Measurements from ENCODE around the gene PCBP3.
"Not testable (repeated sequence)": the region's sequence is repeated elsewhere in the genome, so short reads cannot be mapped to it uniquely, and the experiment has no call there.

PCBP3 gene

GRCh38 chr21:45655124-45655523, 11.6 kb downstream of the PCBP3 start:
- Mint-ChIP-seq H3K9me3 (no peaks in the 10 kb centered on the region), H3K27me3 (peaks cover 6% of the 10 kb centered on the region), H3K4me3 (no peak overlapping the region), H3K36me3 (peaks cover 2% of the 10 kb centered on the region), H3K4me1 (no peaks in the 10 kb centered on the region), H3K27ac (no peak overlapping the region)
- no peak for ATAC-seq (ENCODE audit: low read depth)
- no peak for DNase-seq (ENCODE audit: low spot score in 2 of 2)

GRCh38 chr21:45656114-45656513, 12.6 kb downstream of the PCBP3 start:
- not testable (repeated sequence) for H3K4me1 Mint-ChIP-seq; ATAC-seq (ENCODE audit: low read depth); H3K27me3 Mint-ChIP-seq; H3K9me3 Mint-ChIP-seq; H3K36me3 Mint-ChIP-seq; H3K4me3 Mint-ChIP-seq; DNase-seq (ENCODE audit: low spot score in 2 of 2); H3K27ac Mint-ChIP-seq

GRCh38 chr21:45661913-45662622, 18.5 kb downstream of the PCBP3 start:
- not testable (repeated sequence) for H3K4me1 Mint-ChIP-seq; H3K4me3 Mint-ChIP-seq; ATAC-seq (ENCODE audit: low read depth); H3K27ac Mint-ChIP-seq; DNase-seq (ENCODE audit: low spot score in 2 of 2); H3K27me3 Mint-ChIP-seq; H3K36me3 Mint-ChIP-seq; H3K9me3 Mint-ChIP-seq

GRCh38 chr21:45662623-45663245, 19.2 kb downstream of the PCBP3 start:
- H3K27ac Mint-ChIP-seq; H3K27me3 Mint-ChIP-seq; H3K36me3 Mint-ChIP-seq; ATAC-seq (ENCODE audit: low read depth); H3K4me1 Mint-ChIP-seq; DNase-seq (ENCODE audit: low spot score in 2 of 2); H3K4me3 Mint-ChIP-seq: not testable (repeated sequence)
- peaks cover 11% of the 10 kb centered on the region for H3K9me3 Mint-ChIP-seq

GRCh38 chr21:45669382-45669781, 25.9 kb downstream of the PCBP3 start:
- DNase-seq (ENCODE audit: low spot score in 2 of 2): no peak
- H3K27me3 Mint-ChIP-seq: peaks cover 6% of the 10 kb centered on the region
- no peak overlapping the region for H3K27ac Mint-ChIP-seq
- H3K4me3 Mint-ChIP-seq: no peak overlapping the region
- ATAC-seq (ENCODE audit: low read depth): no peak
- H3K9me3 Mint-ChIP-seq: peaks cover 22% of the 10 kb centered on the region
- peaks cover 6% of the 10 kb centered on the region for H3K36me3 Mint-ChIP-seq
- no peaks in the 10 kb centered on the region for H3K4me1 Mint-ChIP-seq

GRCh38 chr21:45670731-45671130, 27.2 kb downstream of the PCBP3 start:
- Mint-ChIP-seq H3K9me3 (peaks cover 18% of the 10 kb centered on the region), H3K4me3 (no peak overlapping the region), H3K27ac (no peak overlapping the region), H3K36me3 (peaks cover 6% of the 10 kb centered on the region), H3K27me3 (peaks cover 6% of the 10 kb centered on the region), H3K4me1 (no peaks in the 10 kb centered on the region)
- ATAC-seq (ENCODE audit: low read depth): no peak
- DNase-seq (ENCODE audit: low spot score in 2 of 2): no peak

GRCh38 chr21:45678790-45679189, 35.3 kb downstream of the PCBP3 start:
- ATAC-seq (ENCODE audit: low read depth); H3K4me3 Mint-ChIP-seq; H3K27ac Mint-ChIP-seq; H3K4me1 Mint-ChIP-seq; DNase-seq (ENCODE audit: low spot score in 2 of 2); H3K9me3 Mint-ChIP-seq; H3K27me3 Mint-ChIP-seq; H3K36me3 Mint-ChIP-seq: not testable (repeated sequence)

- no peaks in the 10 kb centered on the region for H3K4me1 Mint-ChIP-seq
- no peak overlapping the region for H3K27ac Mint-ChIP-seq
- ATAC-seq (ENCODE audit: low read depth): no peak
- DNase-seq (ENCODE audit: low spot score in 2 of 2): no peak
- H3K9me3 Mint-ChIP-seq: no peaks in the 10 kb centered on the region
- H3K4me3 Mint-ChIP-seq: no peak overlapping the region
- no peaks in the 10 kb centered on the region for H3K36me3 Mint-ChIP-seq
- peaks cover 7% of the 10 kb centered on the region for H3K27me3 Mint-ChIP-seq
Observed at GRCh38 chr21:45680215-45680614, 36.7 kb downstream of the PCBP3 start.

- Mint-ChIP-seq H3K9me3 (peaks cover 2% of the 10 kb centered on the region), H3K36me3 (no peaks in the 10 kb centered on the region), H3K4me3 (no peak overlapping the region), H3K4me1 (peaks cover 7% of the 10 kb centered on the region), H3K27me3 (no peaks in the 10 kb centered on the region), H3K27ac (no peak overlapping the region)
- DNase-seq (ENCODE audit: low spot score in 2 of 2) (no peak), ATAC-seq (ENCODE audit: low read depth) (no peak)
Observed at GRCh38 chr21:45695086-45695485, 51.6 kb downstream of the PCBP3 start.

- Mint-ChIP-seq H3K27ac (no peak overlapping the region), H3K36me3 (no peaks in the 10 kb centered on the region)
- ATAC-seq (ENCODE audit: low read depth): no peak
Observed at GRCh38 chr21:45698493-45699184, 55.1 kb downstream of the PCBP3 start.

GRCh38 chr21:45699251-45699942, 55.9 kb downstream of the PCBP3 start:
- DNase-seq (ENCODE audit: low spot score in 2 of 2): no peak
- H3K9me3 Mint-ChIP-seq: no peaks in the 10 kb centered on the region

More at GRCh38 chr21:45698493-45699184, 55.1 kb downstream of the PCBP3 start:
- H3K27me3 Mint-ChIP-seq: peaks cover under 1% of the 10 kb centered on the region
- H3K9me3 Mint-ChIP-seq: peaks cover 2% of the 10 kb centered on the region
- DNase-seq (ENCODE audit: low spot score in 2 of 2): no peak
- peaks cover 7% of the 10 kb centered on the region for H3K4me1 Mint-ChIP-seq
- H3K4me3 Mint-ChIP-seq: no peak overlapping the region

GRCh38 chr21:45699966-45700365, 56.4 kb downstream of the PCBP3 start:
- H3K27me3 Mint-ChIP-seq: peaks cover 6% of the 10 kb centered on the region
- H3K4me1 Mint-ChIP-seq: peaks cover 7% of the 10 kb centered on the region
- H3K36me3 Mint-ChIP-seq: no peaks in the 10 kb centered on the region
- DNase-seq (ENCODE audit: low spot score in 2 of 2) (no peak), ATAC-seq (ENCODE audit: low read depth) (no peak)
- H3K9me3 Mint-ChIP-seq: no peaks in the 10 kb centered on the region
- H3K4me3 Mint-ChIP-seq: no peak overlapping the region
- no peak overlapping the region for H3K27ac Mint-ChIP-seq

More at GRCh38 chr21:45699251-45699942, 55.9 kb downstream of the PCBP3 start:
- Mint-ChIP-seq H3K27me3 (peaks cover 6% of the 10 kb centered on the region), H3K27ac (no peak overlapping the region), H3K4me1 (peaks cover 7% of the 10 kb centered on the region), H3K36me3 (no peaks in the 10 kb centered on the region), H3K4me3 (no peak overlapping the region)
- ATAC-seq (ENCODE audit: low read depth): no peak

- peaks cover 7% of the 10 kb centered on the region for H3K4me1 Mint-ChIP-seq
- H3K36me3 Mint-ChIP-seq: no peaks in the 10 kb centered on the region
- no peak overlapping the region for H3K4me3 Mint-ChIP-seq
- H3K27me3 Mint-ChIP-seq: peaks cover 6% of the 10 kb centered on the region
- H3K9me3 Mint-ChIP-seq: no peaks in the 10 kb centered on the region
- no peak for ATAC-seq (ENCODE audit: low read depth)
- DNase-seq (ENCODE audit: low spot score in 2 of 2): no peak
- H3K27ac Mint-ChIP-seq: no peak overlapping the region
Observed at GRCh38 chr21:45700461-45700860, 56.9 kb downstream of the PCBP3 start.

Measured in memory B cell (primary cell).